ENCODE data around the gene SCD5. TPM values are rescaled to one million over a fixed set of nuclear protein-coding genes. Genes with fewer than 3 reads are reported as not detected.

Gene SCD5
- total RNA-seq, 2 donors from 2014 or later = 9.7 to 14.0 TPM

DNA sequence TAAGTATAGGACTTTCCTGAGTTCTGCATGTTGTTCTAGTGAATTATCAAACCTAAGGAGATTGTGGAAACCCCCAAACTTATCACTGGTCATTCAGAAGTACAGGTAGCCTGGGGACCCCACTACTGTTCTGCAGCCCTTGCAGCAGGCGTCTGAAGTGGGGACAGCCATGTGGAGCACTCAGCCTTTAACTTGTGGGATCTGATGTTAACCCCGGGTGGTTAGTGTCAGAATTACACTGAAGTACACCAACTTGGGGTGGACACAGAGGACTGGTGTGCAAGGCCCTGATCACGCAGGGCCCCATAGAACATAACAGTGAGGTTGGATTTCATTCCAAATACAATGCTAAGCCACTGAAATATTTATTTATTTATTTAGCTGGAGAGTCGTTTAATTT lies 103.7 kb downstream of the SCD5 start:
- H3K4me3 ChIP-seq = no peak overlapping the region
- no peak overlapping the region for H3K27ac ChIP-seq
- no peak for TF ChIP-seq CTCF (IDR thresholded peaks at IDR 0.05)
- no peaks in the 10 kb centered on the region for H3K9me3 ChIP-seq
- no peak for DNase-seq (ENCODE audit: low spot score)
- no peaks in the 10 kb centered on the region for H3K27me3 ChIP-seq
- H3K4me1 ChIP-seq = peaks cover 0 to 9% of the 10 kb centered on the region in 2 donors
- no peaks in the 10 kb centered on the region for H3K36me3 ChIP-seq

DNA sequence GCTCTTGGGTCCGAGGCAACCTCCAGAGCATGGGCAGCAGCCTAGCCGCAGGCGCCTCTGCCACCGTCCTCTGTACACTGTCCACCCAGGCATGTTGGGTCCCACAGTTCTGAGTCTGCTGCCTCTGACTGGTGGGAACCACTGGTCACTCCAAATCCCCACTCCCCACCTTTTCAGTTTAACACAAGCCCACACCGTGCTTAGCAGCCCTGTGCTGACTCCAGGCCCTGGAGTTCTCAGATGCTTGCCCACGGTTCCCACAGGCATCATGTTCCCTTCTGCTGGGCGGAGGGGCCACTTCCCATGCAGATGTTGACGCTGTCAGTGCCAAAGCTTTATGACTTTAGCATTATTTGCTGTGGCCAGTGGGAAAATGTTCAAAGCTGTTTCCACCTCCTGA lies 104.5 kb downstream of the SCD5 start:
- Histone ChIP-seq H3K4me3 (no peak overlapping the region), H3K27me3 (no peaks in the 10 kb centered on the region), H3K4me1 (peaks cover 0 to 9% of the 10 kb centered on the region in 2 donors)

GRCh38 chr4:82692101-82692780 lies 106.4 kb downstream of the SCD5 start:
- Histone ChIP-seq H3K9me3 (no peaks in the 10 kb centered on the region), H3K4me1 (peaks cover 0 to 9% of the 10 kb centered on the region in 2 donors), H3K4me3 (no peak overlapping the region), H3K36me3 (no peaks in the 10 kb centered on the region), H3K27ac (no peak overlapping the region), H3K27me3 (no peaks in the 10 kb centered on the region)
- DNase-seq (ENCODE audit: low spot score) = no peak
- TF ChIP-seq CTCF (IDR thresholded peaks at IDR 0.05) = no peak

More for the DNA sequence above, 104.5 kb downstream of the SCD5 start:
- no peak for TF ChIP-seq CTCF (IDR thresholded peaks at IDR 0.05)
- no peaks in the 10 kb centered on the region for H3K9me3 ChIP-seq
- H3K27ac ChIP-seq = no peak overlapping the region
- no peak for DNase-seq (ENCODE audit: low spot score)
- no peaks in the 10 kb centered on the region for H3K36me3 ChIP-seq

DNA sequence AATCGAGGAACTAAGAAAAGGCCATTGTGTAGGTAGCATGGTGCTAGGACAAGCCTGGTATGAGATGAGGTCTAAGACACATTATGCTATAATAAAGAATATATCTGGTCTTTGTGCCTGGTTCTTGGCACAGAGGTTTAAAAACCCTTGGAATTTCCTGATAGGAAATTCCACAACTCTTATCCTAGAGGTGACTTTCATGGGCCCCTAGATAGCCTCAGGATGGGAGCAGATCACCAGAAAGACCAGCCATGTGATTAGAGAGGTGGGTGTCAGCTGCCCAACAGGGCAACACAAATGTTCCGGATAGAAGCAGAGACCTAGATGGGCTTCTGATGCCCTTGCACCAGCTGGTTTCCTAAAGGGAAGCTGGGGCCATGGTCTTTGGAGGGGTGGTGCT lies 107.2 kb downstream of the SCD5 start:
- no peak for DNase-seq (ENCODE audit: low spot score)
- H3K27me3 ChIP-seq = no peaks in the 10 kb centered on the region
- H3K36me3 ChIP-seq = no peaks in the 10 kb centered on the region
- H3K9me3 ChIP-seq = no peaks in the 10 kb centered on the region
- peaks cover 0 to 7% of the 10 kb centered on the region in 2 donors for H3K4me1 ChIP-seq
- TF ChIP-seq CTCF (IDR thresholded peaks at IDR 0.05) = no peak
- no peak overlapping the region for H3K4me3 ChIP-seq
- no peak overlapping the region for H3K27ac ChIP-seq

DNA sequence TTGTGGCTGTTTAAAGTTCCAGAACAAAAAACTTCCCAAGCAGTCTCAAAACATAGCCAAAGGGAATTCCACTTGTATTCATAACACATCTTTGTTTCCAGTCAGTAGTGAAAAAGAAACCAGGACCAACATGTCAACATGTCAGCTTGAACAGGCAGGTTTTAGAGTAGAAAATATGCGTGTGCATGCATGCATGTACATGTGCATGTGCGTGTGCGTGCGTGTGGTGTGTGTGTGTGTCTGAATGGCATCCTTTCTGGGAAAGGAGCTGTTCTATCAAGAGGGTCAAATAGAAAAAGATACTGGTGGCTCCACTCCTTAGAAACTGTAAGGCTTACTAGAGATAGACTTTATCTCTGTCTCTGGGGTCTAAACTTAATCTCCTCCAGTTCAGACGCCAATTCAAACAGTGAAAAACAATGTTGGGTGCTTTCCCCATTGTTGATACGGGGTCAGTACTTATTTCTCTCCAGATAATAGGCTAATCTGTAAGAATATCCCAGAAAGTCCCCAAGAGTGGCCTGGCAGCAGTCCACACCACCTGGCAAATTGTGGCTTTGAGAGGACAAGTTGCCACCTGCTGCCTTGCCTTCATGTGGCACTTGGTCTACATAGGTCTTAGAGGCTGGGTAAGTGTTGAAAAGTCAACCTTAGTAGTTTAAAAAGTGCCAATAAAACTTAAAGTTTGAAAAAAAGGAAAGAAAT lies 110.4 kb downstream of the SCD5 start:
- TF ChIP-seq CTCF (IDR thresholded peaks at IDR 0.05) = no peak
- Histone ChIP-seq H3K27me3 (no peaks in the 10 kb centered on the region), H3K4me1 (no peaks in the 10 kb centered on the region), H3K36me3 (no peaks in the 10 kb centered on the region), H3K9me3 (no peaks in the 10 kb centered on the region), H3K4me3 (no peak overlapping the region), H3K27ac (no peak overlapping the region)
- no peak for DNase-seq (ENCODE audit: low spot score)

All from right atrium auricular region (tissue), 2 donors.